HG02938 (cell line): ENCODE measurements around the gene TCEANC.

ENCODE experiments used
- ATAC-seq: cut with Tn5 transposase; IDR thresholded peaks from one replicate; pipeline ENCODE4 v1.9.1; 2021; ENCODE audit warnings: mild to moderate bottlenecking, moderate library complexity; ENCODE audit not compliant: unreplicated experiment

The TCEANC gene

DNA sequence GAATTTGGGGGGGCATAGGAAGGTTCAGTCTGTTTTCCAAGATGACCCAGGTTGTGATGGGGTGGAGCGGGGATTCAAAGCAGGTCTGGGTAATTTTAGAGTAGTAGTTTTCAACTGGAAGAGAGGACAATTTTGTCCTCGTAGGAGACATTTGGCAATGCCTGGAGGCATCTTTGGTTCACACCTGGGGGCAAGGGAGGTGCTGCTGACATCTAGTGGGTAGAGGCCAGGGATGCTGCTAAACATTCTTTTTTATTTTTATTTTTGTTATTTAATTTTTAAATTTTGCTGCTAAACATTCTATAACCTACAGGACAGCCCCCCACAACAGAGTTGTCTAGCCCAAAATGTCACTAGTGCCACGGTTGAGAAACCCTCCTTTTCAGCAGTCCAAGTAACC is 37.9 kb downstream of the TCEANC start:
- no peak for ATAC-seq

- no peak for ATAC-seq
Measured at GRCh38 chrX:13691841-13692371, 39.0 kb downstream of the TCEANC start.

DNA sequence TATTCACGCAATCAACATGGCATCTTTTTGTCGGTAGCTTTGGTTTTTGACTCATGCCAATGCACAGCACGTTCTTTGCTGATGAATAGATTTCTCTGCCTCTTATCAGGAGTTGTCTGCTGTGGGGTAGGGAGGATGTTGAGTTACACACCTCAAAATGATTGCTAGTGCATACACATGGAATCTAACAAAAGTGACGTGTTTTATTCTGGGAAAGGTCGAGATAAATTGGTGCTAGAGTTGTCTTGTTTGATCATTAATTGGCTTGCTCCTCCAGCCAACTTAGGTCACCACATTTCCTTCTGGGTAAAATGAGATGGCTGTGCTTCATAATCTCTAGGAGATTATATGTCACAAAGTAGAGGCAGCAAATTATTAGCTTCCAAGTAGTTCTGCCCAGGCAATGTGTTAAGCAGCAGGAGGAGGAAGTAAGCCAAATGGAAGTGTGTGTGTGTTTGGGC is 39.9 kb downstream of the TCEANC start:
- ATAC-seq = no peak

- ATAC-seq = no peak
Measured at GRCh38 chrX:13693341-13693961, 40.5 kb downstream of the TCEANC start.

- no peak for ATAC-seq
Measured at GRCh38 chrX:13694359-13694758, 41.4 kb downstream of the TCEANC start.

DNA sequence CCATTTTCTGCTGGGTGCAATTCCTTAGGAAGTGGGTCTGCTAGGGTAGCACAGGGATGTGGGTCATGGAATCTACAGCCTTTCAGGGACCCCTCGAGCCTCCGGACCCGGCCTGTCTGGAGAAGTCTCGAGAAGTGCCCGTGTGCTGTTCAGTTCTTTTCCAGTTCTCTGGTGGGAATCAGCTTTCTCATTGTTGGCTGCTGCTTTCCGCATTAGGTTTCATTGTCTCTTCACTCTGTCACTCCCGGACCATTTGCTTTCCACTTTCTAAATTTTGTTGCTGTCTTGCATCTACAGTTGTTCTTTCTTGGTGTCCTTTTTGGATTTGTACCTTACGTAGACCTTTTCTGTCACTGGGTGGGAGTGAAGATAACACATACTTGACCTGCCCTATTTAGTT is 42.0 kb downstream of the TCEANC start:
- no peak for ATAC-seq

DNA sequence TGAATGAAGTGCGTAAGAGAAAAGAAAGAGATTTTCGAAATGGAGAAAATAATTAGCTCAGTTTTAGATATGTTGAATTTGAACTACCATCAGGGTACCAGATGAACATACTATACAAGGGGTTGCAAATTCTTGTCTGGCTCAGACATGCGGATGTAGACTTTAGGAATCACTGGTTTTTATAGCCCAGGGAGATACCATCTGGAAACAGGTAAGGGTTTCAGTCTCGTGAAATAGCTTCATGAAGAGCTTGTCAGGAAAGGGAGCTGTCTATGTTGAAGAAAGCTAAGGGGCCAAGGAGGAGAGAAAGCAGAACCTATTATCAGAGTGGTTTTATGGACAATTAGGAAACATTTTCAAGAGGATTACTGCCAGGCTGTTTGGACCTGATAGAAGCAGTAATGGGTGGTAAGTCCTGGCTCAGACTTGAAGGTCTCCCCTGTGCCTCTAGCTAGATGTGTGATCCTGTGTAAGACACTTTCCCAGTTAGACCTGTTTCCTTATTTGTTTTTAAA is 42.7 kb downstream of the TCEANC start:
- ATAC-seq = no peak

GRCh38 chrX:13697455-13697854 is 44.5 kb downstream of the TCEANC start:
- peak; percentile 55 for ATAC-seq

GRCh38 chrX:13697976-13698375 is 45.0 kb downstream of the TCEANC start:
- no peak for ATAC-seq

- no peak for ATAC-seq
Measured at GRCh38 chrX:13698432-13698831, 45.5 kb downstream of the TCEANC start.

DNA sequence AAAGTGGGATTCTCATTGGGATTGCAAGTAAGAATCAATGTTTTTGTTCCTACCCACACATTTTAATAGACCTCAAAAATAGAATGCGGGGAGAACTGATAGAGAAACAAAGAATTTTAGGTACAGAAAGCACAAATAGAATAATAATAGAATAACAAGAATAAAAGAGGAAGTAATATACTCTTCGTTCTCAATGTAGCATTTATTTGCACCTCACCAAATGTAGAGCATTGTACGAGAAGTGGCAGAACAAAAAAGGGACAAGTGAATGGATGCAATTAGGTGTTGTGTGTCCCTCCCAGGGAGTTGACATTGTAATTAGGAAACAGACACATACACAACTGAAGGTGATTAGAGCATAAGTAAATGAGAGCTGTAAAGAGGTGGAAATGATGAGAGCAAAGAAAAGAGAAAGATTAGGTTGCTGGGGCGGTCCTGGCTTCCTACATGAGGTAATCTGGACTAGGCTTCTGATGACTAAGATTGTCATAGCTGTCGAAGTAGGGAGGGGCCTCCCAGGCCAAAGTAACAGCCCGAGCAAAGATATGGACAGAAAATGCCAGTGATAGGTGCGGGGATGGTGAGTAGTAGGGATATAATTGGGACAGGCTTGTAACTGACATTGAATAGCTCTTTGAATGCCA is 46.4 kb downstream of the TCEANC start:
- no peak for ATAC-seq

DNA sequence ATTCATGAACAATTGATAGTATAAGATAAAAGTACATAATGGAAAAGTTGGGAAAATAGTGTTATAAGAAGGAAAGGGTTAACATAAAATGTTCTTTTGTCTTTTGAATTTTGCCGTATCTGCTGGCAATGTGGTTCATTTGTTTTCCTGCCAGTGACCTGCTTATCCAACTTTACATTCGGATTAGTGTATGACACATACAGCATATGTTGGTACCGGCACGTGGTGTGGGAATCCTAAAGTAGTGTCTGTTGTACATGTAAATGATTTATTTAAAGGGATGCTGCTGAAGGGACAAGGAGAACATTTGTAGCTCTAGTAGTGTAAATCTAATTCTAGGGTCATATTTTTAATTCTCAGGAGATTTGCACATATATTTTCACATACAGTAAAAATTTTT is 47.4 kb downstream of the TCEANC start:
- ATAC-seq = no peak

GRCh38 chrX:13702111-13702789 is 49.3 kb downstream of the TCEANC start:
- no peak for ATAC-seq

- ATAC-seq = no peak
Measured at GRCh38 chrX:13703135-13703534, 50.2 kb downstream of the TCEANC start.

- ATAC-seq = no peak
Measured at GRCh38 chrX:13703589-13703988, 50.6 kb downstream of the TCEANC start.

DNA sequence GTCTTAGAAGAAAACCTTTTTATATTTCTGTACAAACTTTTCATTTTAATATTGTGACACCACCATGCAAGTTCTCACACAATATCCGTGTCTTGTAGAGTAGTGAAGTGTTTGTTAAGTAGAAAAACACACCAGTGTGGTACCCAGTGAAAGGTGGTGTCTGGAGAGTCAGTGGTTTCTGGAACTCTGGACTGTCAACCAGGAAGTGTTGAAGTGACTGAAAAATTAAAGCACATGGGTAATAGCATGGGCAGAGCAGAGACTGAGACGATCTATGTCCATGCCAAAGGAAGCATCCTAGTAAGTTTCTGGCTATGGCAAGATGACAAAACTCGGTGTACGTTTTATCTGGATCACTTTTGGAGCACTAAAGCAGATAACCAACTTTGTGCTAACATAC is 58.2 kb downstream of the TCEANC start:
- ATAC-seq = no peak
